GM20000 (cell line): ENCODE results near the gene PAK4.

ENCODE experiments used
- DNase-seq: peaks from one replicate; pipeline ENCODE4 v3.0.0; 2012; ENCODE audit warnings: low spot score
- CTCF ChIP-seq: IDR thresholded peaks from 2 replicates; pipeline ENCODE4 v1.5.1; 2012; ENCODE audit warnings: mild to moderate bottlenecking, control low read depth; ENCODE audit errors: extremely low read depth, missing control alignments

Gene PAK4

GRCh38 chr19:39103151-39103550 lies 22.4 kb upstream of the PAK4 start:
- no peak for TF ChIP-seq CTCF

GRCh38 chr19:39104186-39104596 lies 21.4 kb upstream of the PAK4 start:
- DNase-seq: no peak
- no peak for TF ChIP-seq CTCF

More at GRCh38 chr19:39103151-39103550, 22.4 kb upstream of the PAK4 start:
- no peak for DNase-seq

- no peak for TF ChIP-seq CTCF
- DNase-seq: no peak
These were observed 19.4 kb upstream of the PAK4 start for GRCh38 chr19:39106194-39106593.

- no peak for DNase-seq
- TF ChIP-seq CTCF: no peak
These were observed 15.9 kb upstream of the PAK4 start for GRCh38 chr19:39109641-39110040.

- peak; percentile 75 for TF ChIP-seq CTCF
- peak; percentile 83 for DNase-seq
These were observed 15.2 kb upstream of the PAK4 start for GRCh38 chr19:39110263-39110967.

GRCh38 chr19:39111593-39112199 lies 13.9 kb upstream of the PAK4 start:
- no peak for TF ChIP-seq CTCF
- no peak for DNase-seq

- TF ChIP-seq CTCF: no peak
- no peak for DNase-seq
These were observed 13.2 kb upstream of the PAK4 start for GRCh38 chr19:39112338-39112890.
